Measurements from ENCODE around the gene PPIB. TPM values are rescaled to one million over a fixed set of nuclear protein-coding genes. Genes with fewer than 3 reads are reported as not detected.

Gene PPIB
- total and polyA plus RNA-seq, 9 of the 15 experiments (the other 6 are each of a cell fraction or from before 2014, with no cell fraction given): 306 to 746 (median 439) TPM

DNA sequence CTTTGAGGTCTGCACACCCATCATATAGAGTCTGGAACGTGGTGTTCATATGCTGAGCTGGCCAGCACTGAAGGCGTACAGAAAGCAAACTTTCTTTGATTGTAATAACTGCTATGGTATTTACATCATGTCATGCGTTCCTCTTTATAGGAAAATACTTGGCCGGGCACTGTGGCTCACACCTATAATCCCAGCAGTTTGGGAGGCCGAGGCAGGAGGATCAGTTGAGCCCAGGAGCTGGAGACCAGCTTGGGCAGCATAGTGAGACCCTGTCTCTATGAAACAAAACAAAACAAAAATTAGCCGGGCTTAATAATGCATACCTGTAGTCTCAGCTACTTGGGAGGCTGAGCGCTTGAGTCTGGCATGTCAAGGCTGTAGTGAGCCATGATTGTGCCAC lies 14.7 kb downstream of the PPIB start:
- no TSS peak for BruUV-seq (replicated peaks)
- intact Hi-C loops (cut with micrococcal nuclease): no loop called here
- H2AFZ ChIP-seq (ENCODE audit: low read depth, low read length): no peak overlapping the region
- DNase-seq (ENCODE audit: extremely low read depth in 1 of 4, low spot score in 3 of 4) (no peak), ATAC-seq (no peak), FAIRE-seq (no peak)
- 88% methylated on average over 7 of the region's 7 CpGs for WGBS (ENCODE audit: insufficient coverage, low coverage, missing lambda C conversion rate)
- H3K36me3 ChIP-seq (ENCODE audit: control insufficient read depth, insufficient read depth, low read length): peaks cover 14% of the 10 kb centered on the region
- POLR2A ChIA-PET: interaction anchor here (1.1 kb wide), 1 partner anchor 10 kb away, joined by 3 read pairs; no protein-coding TSS in a partner anchor
- H3K27ac ChIP-seq (ENCODE audit: extremely low read depth, low read depth, low read length): no peak overlapping the region
- H3K79me2 ChIP-seq (ENCODE audit: control insufficient read depth, insufficient read depth, low read length): no peaks in the 10 kb centered on the region
- CTCF ChIA-PET (ENCODE audit: low intra/inter-chr PET ratio): no interaction called here
- H3K27me3 ChIP-seq (ENCODE audit: control insufficient read depth in 2 of 2, insufficient read depth in 2 of 2, low read length in 2 of 2): no peaks in the 10 kb centered on the region
- H3K9me1 ChIP-seq (ENCODE audit: control insufficient read depth, insufficient read depth, low read length): peaks cover 4% of the 10 kb centered on the region
- no peak for TF ChIP-seq GABPB1 (CRISPR knock-in tag; IDR thresholded peaks at IDR 0.05)
- TF ChIP-seq, protein P1, sequence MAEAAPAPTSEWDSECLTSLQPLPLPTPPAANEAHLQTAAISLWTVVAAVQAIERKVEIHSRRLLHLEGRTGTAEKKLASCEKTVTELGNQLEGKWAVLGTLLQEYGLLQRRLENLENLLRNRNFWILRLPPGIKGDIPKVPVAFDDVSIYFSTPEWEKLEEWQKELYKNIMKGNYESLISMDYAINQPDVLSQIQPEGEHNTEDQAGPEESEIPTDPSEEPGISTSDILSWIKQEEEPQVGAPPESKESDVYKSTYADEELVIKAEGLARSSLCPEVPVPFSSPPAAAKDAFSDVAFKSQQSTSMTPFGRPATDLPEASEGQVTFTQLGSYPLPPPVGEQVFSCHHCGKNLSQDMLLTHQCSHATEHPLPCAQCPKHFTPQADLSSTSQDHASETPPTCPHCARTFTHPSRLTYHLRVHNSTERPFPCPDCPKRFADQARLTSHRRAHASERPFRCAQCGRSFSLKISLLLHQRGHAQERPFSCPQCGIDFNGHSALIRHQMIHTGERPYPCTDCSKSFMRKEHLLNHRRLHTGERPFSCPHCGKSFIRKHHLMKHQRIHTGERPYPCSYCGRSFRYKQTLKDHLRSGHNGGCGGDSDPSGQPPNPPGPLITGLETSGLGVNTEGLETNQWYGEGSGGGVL (CRISPR knock-in tag; IDR thresholded peaks at IDR 0.05): no peak
- no peak for TF ChIP-seq ELF1 (tag; IDR thresholded peaks at IDR 0.05)
- no peak for TF ChIP-seq CCNT2 (IDR thresholded peaks at IDR 0.05; ENCODE audit: borderline replicate concordance, extremely low read depth, insufficient read length, low read depth, low read length)
- no peak overlapping the region for H3K4me2 ChIP-seq (ENCODE audit: insufficient read depth, low read length)
- 0 out of 2 replicates have a peak, but pooled peaks cover 3% of the 10 kb centered on the region for H4K20me1 ChIP-seq (replicated peaks; ENCODE audit: control insufficient read depth, insufficient read depth, low read length)
- in situ Hi-C loops (cut with MboI): no loop called here
- H3K9ac ChIP-seq (ENCODE audit: insufficient read depth in 1 of 2, low read depth in 2 of 2, low read length in 2 of 2): no peak overlapping the region
- H3K4me1 ChIP-seq (replicated peaks in 1 of 2; ENCODE audit: control insufficient read depth in 2 of 2, insufficient read depth in 2 of 2, low read length in 2 of 2): peaks cover 39 to 79% of the 10 kb centered on the region in 2 experiments
- H3K4me3 ChIP-seq: no peak overlapping the region
- no peaks in the 10 kb centered on the region for H3K9me3 ChIP-seq (replicated peaks; ENCODE audit: control insufficient read depth, insufficient read depth, low read depth, low read length)

All from K562 (cell line).